GM18508 (cell line): Measurements from ENCODE around the gene SAMD3.
A peak's percentile ranks its signal among the peaks of the same experiment; 100 is the strongest.
"Not testable (repeated sequence)": the region's sequence is repeated elsewhere in the genome, so short reads cannot be mapped to it uniquely, and the experiment has no call there.

Experiments
- ATAC-seq: cut with Tn5 transposase; IDR thresholded peaks from one replicate; pipeline ENCODE4 v1.9.1; 2021; ENCODE audit warnings: moderate number of reproducible peaks; ENCODE audit not compliant: insufficient read depth, unreplicated experiment

Gene SAMD3

DNA sequence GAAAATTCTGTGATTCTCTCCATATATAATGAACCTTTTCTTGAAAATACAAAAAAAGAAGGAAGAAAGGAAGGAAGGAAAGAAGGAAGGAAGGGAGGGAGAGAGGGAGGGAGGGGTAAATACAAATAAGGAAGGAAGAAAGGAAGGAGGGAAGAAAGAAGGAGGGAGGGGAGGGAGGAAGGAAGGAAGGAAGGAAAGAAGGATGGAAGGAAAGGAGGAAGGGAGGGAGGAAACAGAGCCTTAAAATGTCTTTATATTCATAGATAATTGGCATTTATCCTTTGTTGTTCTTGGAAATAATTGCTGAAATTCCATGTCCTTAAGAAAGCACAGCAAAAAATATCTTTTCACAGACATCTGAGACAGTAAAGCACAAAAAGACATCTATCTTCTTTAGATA is 40.3 kb downstream of the SAMD3 start:
- ATAC-seq, result no peak

DNA sequence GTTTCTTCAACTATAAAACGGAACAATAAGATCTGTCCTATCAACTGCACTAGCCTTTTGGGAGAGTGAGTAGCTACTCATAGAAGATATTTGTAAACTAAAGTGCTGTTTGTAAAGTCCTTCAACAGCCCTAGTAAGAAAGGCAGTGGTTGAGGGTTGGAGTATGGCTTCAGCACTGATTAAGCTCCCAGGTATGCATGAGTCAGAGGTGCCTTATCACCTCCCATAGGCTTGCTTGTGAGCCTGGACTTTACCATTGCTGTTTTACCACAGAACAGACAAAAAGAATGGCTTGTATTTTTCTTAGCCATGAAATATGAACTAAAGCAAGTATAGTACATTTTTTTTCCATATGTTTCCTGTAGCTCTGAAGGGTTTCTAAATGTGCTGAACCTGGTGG is 44.1 kb downstream of the SAMD3 start:
- no peak for ATAC-seq

DNA sequence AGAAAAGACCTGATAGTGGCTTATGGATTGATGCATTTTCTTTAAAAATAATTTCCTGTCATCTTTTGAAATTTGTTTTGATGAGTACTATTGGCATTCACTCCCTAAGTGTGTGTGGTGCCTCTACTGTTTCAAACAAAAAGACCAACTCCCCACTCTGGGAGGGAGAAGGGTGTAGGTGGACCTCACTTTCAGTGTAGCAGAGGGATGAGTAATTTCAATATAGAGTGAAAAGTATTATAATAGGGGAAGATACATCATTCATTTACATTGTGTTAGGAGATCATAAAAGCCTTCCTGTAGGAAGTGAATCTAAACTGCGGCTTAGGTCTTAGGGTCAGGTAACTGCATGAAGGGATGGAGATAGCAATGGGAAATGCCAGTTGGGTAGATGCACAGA is 46.4 kb downstream of the SAMD3 start:
- ATAC-seq, result no peak

DNA sequence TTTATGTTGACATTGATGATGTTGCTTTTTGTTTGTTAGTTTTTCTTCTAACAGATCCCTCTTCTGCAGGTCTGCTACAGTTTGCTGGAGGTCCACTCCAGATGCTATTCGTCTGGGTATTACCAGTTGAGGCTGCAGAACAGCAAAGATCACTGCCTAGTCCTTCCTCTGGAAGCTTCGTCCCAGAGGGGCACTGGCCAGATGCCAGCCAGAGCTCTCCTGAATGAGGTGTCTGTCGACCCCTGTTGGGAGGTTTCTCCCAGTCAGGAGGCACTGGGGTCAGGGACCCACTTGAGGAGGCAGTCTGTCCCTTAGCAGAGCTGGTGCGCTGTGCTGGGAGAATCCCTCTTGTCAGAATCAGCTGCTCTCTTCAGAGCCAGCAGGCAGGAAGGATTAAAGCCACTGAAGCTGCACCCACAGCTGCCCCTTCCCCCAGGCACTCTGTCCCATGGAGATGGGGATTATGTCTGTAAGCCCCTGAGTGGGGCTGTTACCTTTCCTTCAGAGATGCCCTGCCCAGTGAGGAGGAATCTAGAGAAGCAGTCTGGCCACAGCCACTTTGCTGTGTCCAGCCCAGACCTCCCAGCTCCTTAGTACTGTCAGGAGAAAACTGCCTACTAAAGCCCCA is 49.3 kb downstream of the SAMD3 start:
- ATAC-seq, result not testable (repeated sequence)

DNA sequence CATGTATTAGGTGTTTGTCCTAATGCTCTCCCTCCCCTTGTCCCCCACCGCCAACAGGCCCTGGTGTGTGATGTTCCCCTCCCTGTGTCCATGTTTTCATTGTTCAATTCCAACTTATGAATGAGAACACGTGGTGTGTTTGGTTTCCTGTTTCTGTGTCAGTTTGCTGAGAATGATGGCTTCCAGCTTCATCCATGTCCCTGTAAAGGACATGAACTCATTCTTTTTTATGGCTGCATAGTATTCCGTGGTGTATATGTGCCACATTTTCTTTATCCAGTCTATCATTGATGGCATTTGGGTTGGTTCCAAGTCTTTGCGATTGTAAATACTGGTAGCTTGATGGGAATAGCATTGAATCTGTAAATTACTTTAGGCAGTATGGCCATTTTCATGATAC is 52.6 kb downstream of the SAMD3 start:
- not testable (repeated sequence) for ATAC-seq

DNA sequence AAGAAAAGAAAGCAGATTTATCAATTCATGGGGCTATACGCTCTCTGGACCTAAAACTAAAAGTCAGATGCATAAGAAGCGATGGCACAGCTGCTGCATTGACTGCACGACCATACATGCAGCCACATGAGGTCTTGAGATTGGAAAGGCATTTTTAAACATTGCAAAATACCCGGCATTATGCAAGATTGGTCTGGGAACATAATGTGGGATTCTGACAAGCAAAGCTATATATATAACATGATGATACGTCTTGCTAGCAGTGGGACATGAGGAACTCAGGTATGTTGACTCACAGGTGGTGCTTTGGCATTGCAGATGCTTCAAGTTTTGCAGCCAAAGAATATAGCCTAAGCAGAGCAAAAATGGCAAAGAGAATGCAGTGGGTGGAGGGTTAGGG is 55.1 kb downstream of the SAMD3 start:
- no peak for ATAC-seq

DNA sequence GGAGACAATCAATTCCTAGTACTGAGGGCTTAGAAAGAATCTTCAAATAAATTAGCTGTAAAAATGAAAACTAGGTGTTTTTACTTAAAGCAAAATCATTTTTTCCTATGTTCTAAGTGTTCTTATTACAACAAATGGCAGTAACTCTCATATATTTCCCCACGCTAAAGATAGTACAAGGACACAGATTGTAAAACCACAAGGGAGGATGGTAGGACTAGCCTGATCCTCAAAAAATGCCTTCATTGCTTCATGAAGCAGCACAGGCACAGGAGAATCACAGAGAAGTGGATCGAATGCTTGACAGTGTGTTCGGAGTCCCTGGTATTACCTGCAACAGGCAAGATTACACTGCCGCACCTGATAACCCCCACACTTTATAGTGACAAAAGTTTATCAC is 58.5 kb downstream of the SAMD3 start:
- ATAC-seq, result no peak

DNA sequence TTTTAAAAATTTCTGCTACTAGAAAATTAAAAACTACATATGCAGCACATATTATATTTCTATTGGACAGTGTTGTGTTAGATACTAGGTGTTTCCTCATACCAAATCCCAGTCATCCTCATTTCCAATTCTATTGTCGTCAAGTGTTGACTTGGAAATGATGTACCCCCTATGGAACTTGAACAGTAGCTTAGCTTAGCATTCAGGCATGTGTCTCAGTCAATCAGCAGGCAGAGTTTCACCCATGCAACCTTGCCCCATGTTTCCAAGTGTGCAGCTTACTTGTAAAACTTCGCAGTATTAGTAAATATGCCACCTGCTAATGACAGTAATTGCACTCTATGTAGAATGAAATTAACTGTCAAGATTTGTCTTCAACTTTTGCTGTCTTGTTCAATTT is 59.5 kb downstream of the SAMD3 start:
- ATAC-seq, result no peak

DNA sequence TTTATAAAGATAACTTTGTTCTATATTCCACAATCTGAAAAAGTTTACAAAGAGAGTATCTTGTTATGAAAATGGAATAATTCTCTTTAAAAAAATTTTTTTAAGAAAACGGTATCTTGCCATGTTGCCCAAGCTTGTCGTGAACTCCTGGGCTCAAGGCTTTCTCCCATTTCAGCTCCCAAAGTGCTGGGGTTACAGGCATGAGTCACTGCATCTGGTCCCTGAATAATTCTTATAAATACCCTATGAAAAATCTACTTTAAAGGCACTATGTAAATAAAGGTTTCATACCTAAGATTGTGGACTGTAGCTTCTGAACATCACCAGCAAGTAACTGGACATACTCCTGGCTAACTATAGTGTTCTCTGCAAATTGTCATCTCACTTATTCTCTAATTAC is 60.3 kb downstream of the SAMD3 start:
- ATAC-seq, result no peak

DNA sequence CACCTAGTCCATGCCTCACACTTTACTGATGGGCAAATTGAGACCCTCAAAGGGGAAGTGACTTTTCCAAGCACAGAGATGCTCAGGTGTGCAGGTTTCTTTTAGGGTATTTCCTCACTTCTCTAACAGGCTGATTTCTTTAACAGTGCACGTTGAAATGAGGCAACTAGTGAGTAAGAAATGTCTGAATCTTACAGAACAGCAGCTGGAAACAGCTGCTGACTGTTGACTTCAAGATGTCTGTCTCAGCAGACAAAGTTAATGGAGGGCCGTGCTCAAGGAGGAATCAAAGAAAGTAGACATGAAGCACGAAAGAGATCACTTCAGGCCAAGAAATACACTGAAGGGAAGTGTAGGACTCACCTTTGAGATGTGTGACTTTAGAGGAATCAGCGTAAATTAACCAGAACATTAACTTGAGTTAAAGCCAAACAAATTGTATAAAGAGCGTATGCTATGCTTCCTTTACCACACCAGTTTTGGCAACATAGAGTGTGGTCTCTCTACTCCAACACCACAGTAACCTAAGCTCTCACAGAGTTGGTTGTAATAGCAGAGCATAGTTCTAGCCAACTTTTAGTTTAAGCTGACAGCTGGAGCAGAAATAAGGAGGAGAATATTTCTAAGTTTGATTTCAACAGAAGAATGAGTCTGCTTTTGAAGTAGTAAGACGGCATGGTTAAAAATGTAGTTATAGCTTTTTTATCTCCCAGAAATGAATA is 60.9 kb downstream of the SAMD3 start:
- no peak for ATAC-seq

DNA sequence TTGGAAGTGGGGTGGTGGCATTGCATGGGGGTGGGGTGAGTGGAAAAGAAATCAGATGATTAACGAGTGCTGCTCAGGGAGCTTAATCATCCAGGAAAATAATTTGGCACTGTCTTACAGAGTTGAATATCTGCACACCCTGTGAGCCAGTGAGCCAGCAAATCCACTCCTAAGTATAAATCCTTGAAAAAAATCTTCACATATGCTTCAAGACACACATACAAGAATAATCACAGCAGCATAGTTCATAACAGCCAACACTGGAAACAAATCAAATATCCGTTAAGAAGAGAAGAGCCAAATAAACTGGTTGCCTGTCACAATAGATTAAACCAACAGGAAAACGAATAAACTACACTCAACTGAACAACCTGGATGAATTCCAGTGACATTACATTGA is 62.8 kb downstream of the SAMD3 start:
- no peak for ATAC-seq

DNA sequence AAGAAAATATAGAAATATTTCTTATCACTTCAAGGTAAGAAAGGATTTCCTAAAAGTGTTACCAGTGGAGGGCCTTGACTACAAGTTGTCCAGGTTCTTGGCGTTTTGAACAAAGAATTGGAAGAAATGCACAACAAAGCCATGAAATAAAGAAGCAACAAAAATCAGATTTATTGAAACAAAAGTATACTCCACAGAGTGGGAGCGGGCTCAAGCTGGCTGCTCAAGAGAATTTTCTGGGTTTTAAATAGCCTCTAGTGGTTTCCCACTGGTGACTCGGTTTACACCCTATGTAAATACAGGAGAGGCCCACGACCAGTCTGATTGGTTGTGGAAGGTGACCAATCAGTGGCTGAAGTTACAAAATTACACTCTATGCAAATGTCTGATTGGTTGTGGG is 64.2 kb downstream of the SAMD3 start:
- no peak for ATAC-seq

DNA sequence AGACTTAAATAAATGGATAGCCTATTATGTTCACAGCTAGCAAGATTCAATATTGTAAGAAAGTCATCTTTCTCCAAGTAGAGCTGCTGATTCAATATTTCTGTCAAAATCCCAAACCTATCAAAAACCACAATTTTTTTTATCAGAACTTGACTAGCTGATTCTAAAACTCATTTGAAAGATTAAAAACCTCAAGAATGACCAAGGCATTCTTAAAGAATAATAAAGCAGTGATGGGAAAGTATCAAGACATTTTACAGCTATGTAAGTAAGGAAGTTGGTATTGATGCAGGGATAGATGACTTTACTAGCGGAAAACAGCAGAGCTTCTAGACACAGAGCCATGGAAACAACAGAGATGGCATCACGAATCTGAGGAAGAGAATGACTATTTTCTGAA is 64.7 kb downstream of the SAMD3 start:
- no peak for ATAC-seq

DNA sequence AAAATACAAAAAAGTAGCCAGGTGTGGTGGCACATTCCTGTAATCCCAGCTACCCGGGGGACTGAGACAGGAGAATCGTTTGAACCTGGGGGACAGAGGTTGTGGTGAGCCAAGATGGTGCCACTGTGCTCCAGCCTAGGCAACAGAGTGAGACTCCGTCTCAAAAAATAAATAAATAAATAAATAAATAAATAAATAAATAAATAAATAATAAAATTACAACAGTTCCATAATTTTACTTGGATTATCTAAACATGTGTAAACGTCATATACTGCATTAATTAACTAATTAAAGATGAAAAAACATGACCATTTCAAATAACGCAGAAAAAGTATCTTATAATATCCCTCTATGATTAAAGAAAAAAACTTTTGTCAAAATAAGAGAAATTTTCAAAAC is 65.8 kb downstream of the SAMD3 start:
- no peak for ATAC-seq

DNA sequence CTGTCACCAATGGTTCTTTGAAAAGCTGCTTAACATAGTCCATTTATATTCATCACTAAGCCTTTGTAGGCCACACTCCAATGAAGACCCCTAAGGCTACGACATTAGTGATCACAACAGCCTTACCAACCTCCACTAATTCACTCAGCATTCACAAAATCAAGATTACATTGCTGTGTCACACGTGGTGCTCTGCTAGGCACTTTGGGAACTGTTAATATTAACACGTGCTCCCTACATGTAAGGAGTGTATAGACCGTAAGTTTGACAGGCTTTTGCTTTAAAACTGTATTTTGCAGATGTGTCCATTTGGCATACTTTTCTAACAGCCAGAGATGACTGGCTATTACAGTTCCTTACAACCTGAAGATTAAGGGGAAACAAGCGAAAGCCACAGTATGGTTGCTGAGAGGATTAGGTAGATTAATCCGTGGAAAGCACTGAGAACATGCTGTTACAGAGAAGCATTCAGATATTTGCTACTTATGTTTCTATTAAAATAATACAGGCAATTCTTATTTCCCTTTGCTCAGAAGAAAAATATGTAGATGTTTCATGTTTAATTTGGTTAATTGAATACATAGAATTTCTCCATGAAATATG is 69.7 kb downstream of the SAMD3 start:
- no peak for ATAC-seq

DNA sequence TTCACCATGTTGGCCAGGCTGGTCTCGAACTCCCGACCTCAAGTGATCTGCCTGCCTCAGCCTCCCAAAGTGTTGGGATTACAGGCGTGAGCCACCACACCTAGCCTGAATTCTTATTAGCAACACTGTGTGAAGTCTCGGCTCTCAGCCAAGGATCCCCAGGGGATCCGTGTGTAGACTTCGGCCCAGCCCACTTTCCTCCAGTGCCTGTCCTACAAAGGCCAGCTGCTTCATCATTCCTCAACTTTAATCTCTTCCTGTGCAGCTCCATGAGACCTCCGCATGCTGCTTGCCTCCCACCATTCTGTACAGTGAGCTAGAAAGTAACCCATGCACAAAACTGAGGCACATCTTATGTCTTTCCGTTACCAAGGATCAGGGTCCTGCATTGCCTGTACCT is 71.8 kb downstream of the SAMD3 start:
- no peak for ATAC-seq

DNA sequence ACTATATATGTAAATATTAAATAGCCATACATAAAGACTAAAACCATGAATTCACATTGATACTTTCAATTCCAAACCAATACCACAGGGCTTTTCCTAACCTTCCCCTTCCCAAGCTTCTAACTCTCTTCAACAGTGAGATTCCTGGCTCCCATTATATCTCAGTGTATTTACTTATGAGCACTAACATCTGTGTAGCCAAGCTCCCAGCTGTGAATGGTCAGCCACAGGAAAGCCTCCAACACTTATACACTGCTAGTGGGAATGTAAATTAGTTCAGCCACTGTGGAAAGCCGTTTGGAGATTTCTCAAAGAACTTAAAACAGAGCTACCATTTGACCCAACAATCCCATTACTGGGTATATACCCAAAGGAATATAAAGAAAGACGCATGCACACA is 73.7 kb downstream of the SAMD3 start:
- ATAC-seq, result not testable (repeated sequence)

DNA sequence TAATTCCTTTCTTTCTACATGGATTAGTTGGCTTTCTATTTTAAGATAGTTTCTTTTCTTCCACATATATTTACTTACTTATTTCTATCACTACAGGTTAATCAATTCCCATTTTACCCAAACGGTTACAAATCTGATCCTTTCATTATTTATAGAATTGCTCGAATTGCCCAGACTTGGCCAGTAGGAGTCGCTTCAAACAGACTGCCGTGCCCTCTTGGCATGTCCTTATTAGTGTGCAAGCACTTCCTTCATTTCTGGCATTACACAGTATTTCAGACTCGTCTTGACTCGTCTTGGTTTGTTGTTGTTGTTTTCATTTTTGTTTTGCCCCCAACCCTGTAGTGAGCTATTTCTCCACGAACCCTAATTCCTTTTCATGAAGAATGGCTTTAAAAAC is 74.6 kb downstream of the SAMD3 start:
- ATAC-seq, result no peak

DNA sequence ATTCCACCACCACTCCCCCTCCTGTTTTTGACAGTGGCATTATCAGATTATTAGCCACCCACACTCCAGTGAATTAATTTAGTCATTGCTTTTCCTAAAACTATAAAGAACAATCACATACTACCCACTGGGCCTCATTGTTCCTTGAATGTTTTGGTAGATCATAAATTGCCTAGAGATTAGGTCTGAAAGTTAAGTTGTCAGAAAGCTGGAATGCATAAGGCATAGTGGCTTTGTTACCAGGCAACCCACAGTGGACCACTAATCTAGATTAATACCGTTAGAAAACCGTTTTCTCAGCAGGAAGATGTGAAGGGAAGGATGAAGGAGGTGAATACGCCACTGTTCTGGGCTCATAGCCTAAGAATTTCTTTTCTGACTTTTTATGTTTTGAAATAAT is 75.6 kb downstream of the SAMD3 start:
- ATAC-seq, result no peak

DNA sequence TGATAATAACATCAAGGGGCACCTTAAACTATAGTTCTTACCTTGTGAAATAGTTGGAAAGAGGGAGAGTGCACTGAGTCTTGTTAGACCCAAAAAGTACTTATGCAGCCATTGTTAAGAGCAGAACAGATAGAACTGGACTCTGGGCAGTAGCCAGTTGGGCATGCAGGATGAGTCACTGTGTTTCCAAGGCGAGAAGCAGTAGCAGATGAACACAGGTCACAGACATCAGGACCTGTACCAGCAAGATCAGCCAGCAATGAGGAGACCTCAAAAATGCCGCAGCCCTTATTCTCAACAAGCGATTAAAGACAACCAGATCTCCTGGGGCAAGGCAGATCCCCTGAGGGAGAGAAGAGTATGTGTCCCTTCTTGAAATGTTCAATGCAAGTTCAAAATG is 79.0 kb downstream of the SAMD3 start:
- no peak for ATAC-seq

DNA sequence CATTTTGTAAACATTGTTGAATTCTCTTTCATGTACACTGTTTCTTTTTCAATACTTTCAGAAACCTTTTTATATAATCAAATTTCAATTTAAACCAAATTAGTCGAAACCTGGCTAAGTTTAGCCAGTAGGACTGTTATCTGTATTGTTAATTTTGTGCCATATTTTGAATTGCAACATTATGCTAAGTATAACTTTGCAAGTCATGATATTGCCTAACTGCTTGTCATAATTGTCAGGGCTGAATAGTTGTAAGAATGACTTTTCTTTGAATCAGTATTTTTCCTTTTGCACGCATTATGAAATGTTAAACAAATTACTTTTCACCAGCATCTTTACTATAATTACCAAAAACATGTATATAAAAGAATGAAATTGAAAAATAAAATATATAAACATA is 82.7 kb downstream of the SAMD3 start:
- no peak for ATAC-seq

DNA sequence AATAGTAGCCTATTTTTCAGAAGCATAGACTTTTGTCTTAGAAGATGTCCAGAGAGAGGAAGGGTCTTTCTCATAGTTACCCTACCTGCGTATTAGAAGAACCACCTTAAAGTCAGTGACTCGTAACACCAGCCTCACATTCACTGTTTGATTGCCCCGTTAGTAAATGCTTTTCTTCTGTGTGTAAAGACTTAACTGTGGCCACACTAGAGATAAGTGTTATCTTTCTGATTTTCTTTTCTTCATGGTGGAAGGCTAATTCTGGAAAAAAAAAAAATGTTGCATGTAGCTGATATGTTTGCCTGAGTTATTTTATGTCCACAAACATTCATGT is 83.9 kb downstream of the SAMD3 start:
- peak; percentile 26 for ATAC-seq
